ENCODE results near the gene ZP3. TPM values are rescaled to one million over a fixed set of nuclear protein-coding genes. Genes with fewer than 3 reads are reported as not detected.

Gene ZP3
- total RNA-seq (2022): 5.4 and 9.4 TPM in 2 replicates
- Bru-seq, nascent RNA: percentile 48 among the genes with signal in this experiment
- percentile 51 among the genes with signal in this experiment for BruChase-seq, experiment 1, labeled RNA remaining after a 6-hour chase
- percentile 52 among the genes with signal in this experiment for BruChase-seq, experiment 2, labeled RNA remaining after a 2-hour chase
- long read RNA-seq, partial matches to known transcripts: 0 of 9 reads
- long read RNA-seq, other reads (novel, unspliced or antisense): 5 of 9 reads

GRCh38 chr7:76424413-76425111 is at the start of gene ZP3:
Gene ZP3, plus strand, starts transcription at chr7:76424950. Its CDS starts 15 bp downstream, at chr7:76424965.
- Mint-ChIP-seq H3K36me3 (ENCODE audit: insufficient read depth, unreplicated experiment) (peaks cover 9% of the 10 kb centered on the region), H3K27me3 (ENCODE audit: unreplicated experiment) (no peaks in the 10 kb centered on the region), H3K4me1 (ENCODE audit: low read depth, unreplicated experiment) (peaks cover 23% of the 10 kb centered on the region), H3K27ac (ENCODE audit: unreplicated experiment) (peak within 1 kb of the TSS; percentile 62), H3K9me3 (ENCODE audit: low read depth, unreplicated experiment) (no peaks in the 10 kb centered on the region), H3K4me3 (ENCODE audit: low read depth, unreplicated experiment) (no peak within 1 kb of the TSS)
- no peak for DNase-seq
- CTCF ChIA-PET: no interaction called here
- intact Hi-C loops (cut with micrococcal nuclease; ENCODE audit: unreplicated experiment): no loop called here
- no TSS peak for BruUV-seq (replicated peaks)
- no peak for TF ChIP-seq CTCF (IDR thresholded peaks at IDR 0.05; ENCODE audit: unreplicated experiment)

- no peaks in the 10 kb centered on the region for H3K36me3 Mint-ChIP-seq (ENCODE audit: insufficient read depth, unreplicated experiment)
Measured at GRCh38 chr7:76375251-76375650, 49.5 kb upstream of the ZP3 start.

GRCh38 chr7:76377186-76377918 is 47.4 kb upstream of the ZP3 start:
- Mint-ChIP-seq H3K36me3 (ENCODE audit: insufficient read depth, unreplicated experiment) (no peaks in the 10 kb centered on the region), H3K9me3 (ENCODE audit: low read depth, unreplicated experiment) (peaks cover 2% of the 10 kb centered on the region), H3K4me3 (ENCODE audit: low read depth, unreplicated experiment) (no peak overlapping the region), H3K27ac (ENCODE audit: unreplicated experiment) (no peak overlapping the region), H3K4me1 (ENCODE audit: low read depth, unreplicated experiment) (peaks cover 20% of the 10 kb centered on the region), H3K27me3 (ENCODE audit: unreplicated experiment) (no peaks in the 10 kb centered on the region)
- DNase-seq: no peak
- intact Hi-C loops (cut with micrococcal nuclease; ENCODE audit: unreplicated experiment): no loop called here
- CTCF ChIA-PET: interaction anchor here (1.3 kb wide), 1 partner anchor 17 kb away, joined by 3 read pairs; no protein-coding TSS in a partner anchor
- TF ChIP-seq CTCF (IDR thresholded peaks at IDR 0.05; ENCODE audit: unreplicated experiment): no peak
- BruUV-seq (replicated peaks): no TSS peak

More at GRCh38 chr7:76375251-76375650, 49.5 kb upstream of the ZP3 start:
- no peak for TF ChIP-seq CTCF (IDR thresholded peaks at IDR 0.05; ENCODE audit: unreplicated experiment)
- H3K9me3 Mint-ChIP-seq (ENCODE audit: low read depth, unreplicated experiment): peaks cover 2% of the 10 kb centered on the region
- H3K27me3 Mint-ChIP-seq (ENCODE audit: unreplicated experiment): no peaks in the 10 kb centered on the region
- DNase-seq: no peak
- no peak overlapping the region for H3K27ac Mint-ChIP-seq (ENCODE audit: unreplicated experiment)
- no TSS peak for BruUV-seq (replicated peaks)
- intact Hi-C loops (cut with micrococcal nuclease; ENCODE audit: unreplicated experiment): no loop called here
- peaks cover 20% of the 10 kb centered on the region for H3K4me1 Mint-ChIP-seq (ENCODE audit: low read depth, unreplicated experiment)
- CTCF ChIA-PET: no interaction called here
- no peak overlapping the region for H3K4me3 Mint-ChIP-seq (ENCODE audit: low read depth, unreplicated experiment)

- no peak for DNase-seq
- BruUV-seq (replicated peaks): no TSS peak
- CTCF ChIA-PET: no interaction called here
- Mint-ChIP-seq H3K4me1 (ENCODE audit: low read depth, unreplicated experiment) (peaks cover 7% of the 10 kb centered on the region), H3K27me3 (ENCODE audit: unreplicated experiment) (no peaks in the 10 kb centered on the region), H3K4me3 (ENCODE audit: low read depth, unreplicated experiment) (no peak overlapping the region), H3K9me3 (ENCODE audit: low read depth, unreplicated experiment) (no peaks in the 10 kb centered on the region), H3K36me3 (ENCODE audit: insufficient read depth, unreplicated experiment) (no peaks in the 10 kb centered on the region), H3K27ac (ENCODE audit: unreplicated experiment) (no peak overlapping the region)
- intact Hi-C loops (cut with micrococcal nuclease; ENCODE audit: unreplicated experiment): no loop called here
- TF ChIP-seq CTCF (IDR thresholded peaks at IDR 0.05; ENCODE audit: unreplicated experiment): no peak
Measured at GRCh38 chr7:76380623-76380966, 44.2 kb upstream of the ZP3 start.

All from Calu3 (cell line).